K562 (cell line): ENCODE measurements around the gene SOWAHA. TPM values are rescaled to one million over a fixed set of nuclear protein-coding genes. Genes with fewer than 3 reads are reported as not detected.

Source experiments
- FOSL1 ChIP-seq: fragments of 200-800 bp; sonication (Bioruptor generic); conservative IDR thresholded peaks from 2 replicates; pipeline ENCODE4 v1.6.1; 2016; ENCODE audit warnings: missing genetic modification characterization, missing compliant biosample characterization
- MAFK ChIP-seq: IDR thresholded peaks from 2 replicates; pipeline ENCODE4 v1.6.1; 2011; ENCODE audit warnings: low read length, improper control_type of control experiment
- MTA3 ChIP-seq: fragments of 450-650 bp; formaldehyde crosslinking; IDR thresholded peaks from 2 replicates; pipeline ENCODE4 v1.6.1; 2017; ENCODE audit warnings: mild to moderate bottlenecking, borderline replicate concordance
- SMAD4 ChIP-seq: fragments of 250-450 bp; sonication (Bioruptor Pico); conservative IDR thresholded peaks from 2 replicates; pipeline ENCODE4 v1.8.0; 2021; ENCODE audit warnings: inconsistent platforms, mild to moderate bottlenecking, moderate library complexity
- ZFX ChIP-seq: sonication (generic); formaldehyde crosslinking; IDR thresholded peaks from 2 replicates; pipeline ENCODE4 v1.8.0; 2022; ENCODE audit warnings: mild to moderate bottlenecking, missing genetic modification reagents, moderate library complexity
- polyA plus RNA-seq, 8 experiments: library from polyadenylated mRNA; depleted of rRNA in 4 of 8; stranded (reverse) in 5 of 8; unstranded in 3 of 8; fragments of >200 nt; fragmentation: Nextera tagmentation in 2 of 8; fragmentation: Illumina TruSeq in 1 of 8; extraction: Ambion mirVana in 2 of 8; extraction: Trizol in 1 of 8; gene quantifications; 2 replicates each; pipeline versions ENCODE4 v1.2.1 to v1.2.3, GENCODE V29; 2011 to 2014; ENCODE audit warnings: inconsistent platforms in 1 of 8, missing spikeins in 1 of 8
- total RNA-seq, 7 experiments: library from RNA; depleted of rRNA in 6 of 7; stranded (reverse); fragments of >200 nt in 6 of 7; fragmentation: Illumina TruSeq in 2 of 7; extraction: Trizol in 2 of 7; gene quantifications; 2 replicates each; pipeline versions ENCODE4 v1.2.1 to v1.2.3, GENCODE V29; 2011 to 2021; ENCODE audit warnings: low replicate concordance in 1 of 7
- TF ChIP-seq, protein P1 (sequence below), 2 experiments: fragments of 150-350 bp in 1 of 2; IDR thresholded peaks; 2 replicates each; pipeline ENCODE4 v1.6.1; 2012 to 2016; ENCODE audit warnings: low read depth in 2 of 2, low read length in 2 of 2, mild to moderate bottlenecking in 1 of 2, moderate library complexity in 1 of 2
- TF ChIP-seq, protein P2 (sequence below): fragments of 450-650 bp; formaldehyde crosslinking; conservative IDR thresholded peaks from 2 replicates; pipeline ENCODE4 v1.4.0; 2022; ENCODE audit warnings: mild to moderate bottlenecking, missing genetic modification characterization

The SOWAHA gene
- total and polyA plus RNA-seq, 9 of the 15 experiments (the other 6 are each of a cell fraction or from before 2014, with no cell fraction given) = not detected

DNA sequence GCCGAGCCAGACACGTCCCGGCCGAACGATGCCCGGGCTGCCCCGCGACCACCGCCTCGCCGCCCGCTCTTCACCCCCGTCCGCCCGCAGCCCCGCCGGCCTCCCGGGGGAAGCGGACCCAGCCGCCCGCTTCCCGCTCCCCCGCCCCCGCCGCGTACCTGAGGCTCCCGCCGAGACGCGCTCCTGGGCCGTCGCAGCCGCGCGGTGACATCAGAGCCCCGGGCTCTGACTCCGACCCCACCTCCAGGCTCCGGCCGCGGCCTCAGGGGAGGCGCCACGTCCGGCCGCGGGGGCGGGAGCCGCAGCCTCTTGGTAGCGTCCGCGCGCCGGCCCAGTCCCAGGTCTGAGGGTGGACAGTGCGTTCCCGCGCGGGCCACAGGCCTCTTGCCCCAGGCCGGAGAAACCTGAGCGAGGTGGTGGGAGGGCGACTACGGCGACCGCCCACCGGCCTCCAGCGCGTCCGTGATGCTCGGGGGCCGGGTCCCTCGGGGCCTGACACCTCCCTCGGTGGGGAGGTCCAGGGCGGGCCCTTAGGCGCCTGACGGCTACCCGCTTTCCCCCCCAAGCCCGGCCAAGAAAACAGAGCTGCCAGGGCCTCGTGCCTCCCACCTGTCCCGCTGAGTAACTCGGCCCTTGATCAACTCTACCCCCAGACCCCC lies 17.5 kb downstream of the SOWAHA start, which contains the start of gene SHROOM1 (continued):
- peak; percentile 81 for TF ChIP-seq SMAD4 (CRISPR knock-in tag)
- TF ChIP-seq ZFX (CRISPR knock-in tag) = peak; percentile 95
- peak; percentile 58; the same call in 1 of the 2 replicates for TF ChIP-seq FOSL1 (tag)
- TF ChIP-seq, protein P1, sequence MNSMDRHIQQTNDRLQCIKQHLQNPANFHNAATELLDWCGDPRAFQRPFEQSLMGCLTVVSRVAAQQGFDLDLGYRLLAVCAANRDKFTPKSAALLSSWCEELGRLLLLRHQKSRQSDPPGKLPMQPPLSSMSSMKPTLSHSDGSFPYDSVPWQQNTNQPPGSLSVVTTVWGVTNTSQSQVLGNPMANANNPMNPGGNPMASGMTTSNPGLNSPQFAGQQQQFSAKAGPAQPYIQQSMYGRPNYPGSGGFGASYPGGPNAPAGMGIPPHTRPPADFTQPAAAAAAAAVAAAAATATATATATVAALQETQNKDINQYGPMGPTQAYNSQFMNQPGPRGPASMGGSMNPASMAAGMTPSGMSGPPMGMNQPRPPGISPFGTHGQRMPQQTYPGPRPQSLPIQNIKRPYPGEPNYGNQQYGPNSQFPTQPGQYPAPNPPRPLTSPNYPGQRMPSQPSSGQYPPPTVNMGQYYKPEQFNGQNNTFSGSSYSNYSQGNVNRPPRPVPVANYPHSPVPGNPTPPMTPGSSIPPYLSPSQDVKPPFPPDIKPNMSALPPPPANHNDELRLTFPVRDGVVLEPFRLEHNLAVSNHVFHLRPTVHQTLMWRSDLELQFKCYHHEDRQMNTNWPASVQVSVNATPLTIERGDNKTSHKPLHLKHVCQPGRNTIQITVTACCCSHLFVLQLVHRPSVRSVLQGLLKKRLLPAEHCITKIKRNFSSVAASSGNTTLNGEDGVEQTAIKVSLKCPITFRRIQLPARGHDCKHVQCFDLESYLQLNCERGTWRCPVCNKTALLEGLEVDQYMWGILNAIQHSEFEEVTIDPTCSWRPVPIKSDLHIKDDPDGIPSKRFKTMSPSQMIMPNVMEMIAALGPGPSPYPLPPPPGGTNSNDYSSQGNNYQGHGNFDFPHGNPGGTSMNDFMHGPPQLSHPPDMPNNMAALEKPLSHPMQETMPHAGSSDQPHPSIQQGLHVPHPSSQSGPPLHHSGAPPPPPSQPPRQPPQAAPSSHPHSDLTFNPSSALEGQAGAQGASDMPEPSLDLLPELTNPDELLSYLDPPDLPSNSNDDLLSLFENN (IDR thresholded peaks at IDR 0.05; ENCODE audit: low read depth in 2 of 2, low read length in 2 of 2) = 0 out of 4 replicates have a peak, but pooled peaks of 1 of the 2 experiments have one; percentile 28
- no peak for TF ChIP-seq MAFK
- peak; percentile 30; the same call in 1 of the 2 replicates for TF ChIP-seq MTA3
- TF ChIP-seq, protein P2, sequence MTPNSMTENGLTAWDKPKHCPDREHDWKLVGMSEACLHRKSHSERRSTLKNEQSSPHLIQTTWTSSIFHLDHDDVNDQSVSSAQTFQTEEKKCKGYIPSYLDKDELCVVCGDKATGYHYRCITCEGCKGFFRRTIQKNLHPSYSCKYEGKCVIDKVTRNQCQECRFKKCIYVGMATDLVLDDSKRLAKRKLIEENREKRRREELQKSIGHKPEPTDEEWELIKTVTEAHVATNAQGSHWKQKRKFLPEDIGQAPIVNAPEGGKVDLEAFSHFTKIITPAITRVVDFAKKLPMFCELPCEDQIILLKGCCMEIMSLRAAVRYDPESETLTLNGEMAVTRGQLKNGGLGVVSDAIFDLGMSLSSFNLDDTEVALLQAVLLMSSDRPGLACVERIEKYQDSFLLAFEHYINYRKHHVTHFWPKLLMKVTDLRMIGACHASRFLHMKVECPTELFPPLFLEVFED (CRISPR knock-in tag) = 0 out of 2 replicates have a peak, but pooled peaks have one; percentile 44
